ENCODE measurements around the gene TSC22D4.
A peak's percentile ranks its signal among the peaks of the same experiment; 100 is the strongest.

TSC22D4 gene

GRCh38 chr7:100486111-100486636 is 7.2 kb upstream of the TSC22D4 start:
- peaks cover 6% of the 10 kb centered on the region for H3K4me1 ChIP-seq (ENCODE audit: insufficient read depth, low read length)
- H3K9me3 ChIP-seq (ENCODE audit: control insufficient read depth, insufficient read depth, low read length): no peaks in the 10 kb centered on the region
- no peak overlapping the region for H3K9ac ChIP-seq (ENCODE audit: low read depth, low read length)
- no peaks in the 10 kb centered on the region for H3K36me3 ChIP-seq (ENCODE audit: insufficient read depth, low read length)

- H3K9me3 ChIP-seq (ENCODE audit: control insufficient read depth, insufficient read depth, low read length): no peaks in the 10 kb centered on the region
- peaks cover 6% of the 10 kb centered on the region for H3K4me1 ChIP-seq (ENCODE audit: insufficient read depth, low read length)
- no peaks in the 10 kb centered on the region for H3K36me3 ChIP-seq (ENCODE audit: insufficient read depth, low read length)
- no peak overlapping the region for H3K9ac ChIP-seq (ENCODE audit: low read depth, low read length)
Measured at GRCh38 chr7:100485471-100485876, 6.5 kb upstream of the TSC22D4 start.

GRCh38 chr7:100484673-100485045 is 5.6 kb upstream of the TSC22D4 start:
- peak overlapping the region; percentile 72; the same call in 1 of the 2 replicates for H3K9ac ChIP-seq (ENCODE audit: low read depth, low read length)
- no peaks in the 10 kb centered on the region for H3K36me3 ChIP-seq (ENCODE audit: insufficient read depth, low read length)
- peaks cover 6% of the 10 kb centered on the region for H3K4me1 ChIP-seq (ENCODE audit: insufficient read depth, low read length)
- no peaks in the 10 kb centered on the region for H3K9me3 ChIP-seq (ENCODE audit: control insufficient read depth, insufficient read depth, low read length)

- Histone ChIP-seq H3K9ac (ENCODE audit: low read depth, low read length) (peak within 1 kb of the TSS; percentile 72), H3K9me3 (ENCODE audit: control insufficient read depth, insufficient read depth, low read length) (no peaks in the 10 kb centered on the region), H3K4me1 (ENCODE audit: insufficient read depth, low read length) (peaks cover 6% of the 10 kb centered on the region), H3K36me3 (ENCODE audit: insufficient read depth, low read length) (no peaks in the 10 kb centered on the region)
Measured at GRCh38 chr7:100483722-100484672, 5.0 kb upstream of the TSC22D4 start, which contains the start of gene NYAP1. TSS of gene NYAP1 (plus strand) at chr7:100483927. CDS start at chr7:100485312, 1,385 bp downstream.

GRCh38 chr7:100483090-100483721 is 4.2 kb upstream of the TSC22D4 start:
- peaks cover 6% of the 10 kb centered on the region for H3K4me1 ChIP-seq (ENCODE audit: insufficient read depth, low read length)
- no peaks in the 10 kb centered on the region for H3K36me3 ChIP-seq (ENCODE audit: insufficient read depth, low read length)
- peak overlapping the region; percentile 60 for H3K9ac ChIP-seq (ENCODE audit: low read depth, low read length)
- no peaks in the 10 kb centered on the region for H3K9me3 ChIP-seq (ENCODE audit: control insufficient read depth, insufficient read depth, low read length)

GRCh38 chr7:100482728-100483089 is 3.7 kb upstream of the TSC22D4 start:
- Histone ChIP-seq H3K9me3 (ENCODE audit: control insufficient read depth, insufficient read depth, low read length) (no peaks in the 10 kb centered on the region), H3K4me1 (ENCODE audit: insufficient read depth, low read length) (peaks cover 6% of the 10 kb centered on the region), H3K36me3 (ENCODE audit: insufficient read depth, low read length) (no peaks in the 10 kb centered on the region), H3K9ac (ENCODE audit: low read depth, low read length) (peak overlapping the region; percentile 60; the same call in 1 of the 2 replicates)

- Histone ChIP-seq H3K9ac (ENCODE audit: low read depth, low read length) (no peak overlapping the region), H3K9me3 (ENCODE audit: control insufficient read depth, insufficient read depth, low read length) (no peaks in the 10 kb centered on the region), H3K4me1 (ENCODE audit: insufficient read depth, low read length) (peaks cover 11% of the 10 kb centered on the region), H3K36me3 (ENCODE audit: insufficient read depth, low read length) (no peaks in the 10 kb centered on the region)
Measured at GRCh38 chr7:100481466-100481865, 2.5 kb upstream of the TSC22D4 start.

GRCh38 chr7:100477871-100478267 is 1.1 kb downstream of the TSC22D4 start:
- no peaks in the 10 kb centered on the region for H3K36me3 ChIP-seq (ENCODE audit: insufficient read depth, low read length)
- H3K4me1 ChIP-seq (ENCODE audit: insufficient read depth, low read length): peaks cover 8% of the 10 kb centered on the region; the same call in 1 of the 2 replicates
- no peaks in the 10 kb centered on the region for H3K9me3 ChIP-seq (ENCODE audit: control insufficient read depth, insufficient read depth, low read length)
- peak overlapping the region; percentile 83 for H3K9ac ChIP-seq (ENCODE audit: low read depth, low read length)

- no peaks in the 10 kb centered on the region for H3K9me3 ChIP-seq (ENCODE audit: control insufficient read depth, insufficient read depth, low read length)
- H3K9ac ChIP-seq (ENCODE audit: low read depth, low read length): peak overlapping the region; percentile 41; the same call in 1 of the 2 replicates
- no peaks in the 10 kb centered on the region for H3K36me3 ChIP-seq (ENCODE audit: insufficient read depth, low read length)
- H3K4me1 ChIP-seq (ENCODE audit: insufficient read depth, low read length): peaks cover 8% of the 10 kb centered on the region; the same call in 1 of the 2 replicates
Measured at GRCh38 chr7:100476903-100477870, 1.8 kb downstream of the TSC22D4 start.

- H3K9me3 ChIP-seq (ENCODE audit: control insufficient read depth, insufficient read depth, low read length): no peaks in the 10 kb centered on the region
- peaks cover 8% of the 10 kb centered on the region; the same call in 1 of the 2 replicates for H3K4me1 ChIP-seq (ENCODE audit: insufficient read depth, low read length)
- no peaks in the 10 kb centered on the region for H3K36me3 ChIP-seq (ENCODE audit: insufficient read depth, low read length)
- peak overlapping the region; percentile 20; the same call in 1 of the 2 replicates for H3K9ac ChIP-seq (ENCODE audit: low read depth, low read length)
Measured at GRCh38 chr7:100476101-100476780, 2.8 kb downstream of the TSC22D4 start.

GRCh38 chr7:100475549-100475948 is 3.5 kb downstream of the TSC22D4 start:
- Histone ChIP-seq H3K36me3 (ENCODE audit: insufficient read depth, low read length) (no peaks in the 10 kb centered on the region), H3K9me3 (ENCODE audit: control insufficient read depth, insufficient read depth, low read length) (no peaks in the 10 kb centered on the region), H3K9ac (ENCODE audit: low read depth, low read length) (peak overlapping the region; percentile 20), H3K4me1 (ENCODE audit: insufficient read depth, low read length) (peaks cover 8% of the 10 kb centered on the region; the same call in 1 of the 2 replicates)

GRCh38 chr7:100472854-100473499 is 6.0 kb downstream of the TSC22D4 start:
- Histone ChIP-seq H3K9me3 (ENCODE audit: control insufficient read depth, insufficient read depth, low read length) (no peaks in the 10 kb centered on the region), H3K9ac (ENCODE audit: low read depth, low read length) (no peak overlapping the region), H3K4me1 (ENCODE audit: insufficient read depth, low read length) (peaks cover 12% of the 10 kb centered on the region; the same call in 1 of the 2 replicates), H3K36me3 (ENCODE audit: insufficient read depth, low read length) (no peaks in the 10 kb centered on the region)

Measured in ES-I3 (cell line).